HG03521 (cell line): ENCODE results near the gene SIRT6.
"Not testable (repeated sequence)": the region's sequence is repeated elsewhere in the genome, so short reads cannot be mapped to it uniquely, and the experiment has no call there.

Source experiments
- ATAC-seq: cut with Tn5 transposase; IDR thresholded peaks from one replicate; pipeline ENCODE4 v1.9.1; 2021; ENCODE audit warnings: mild to moderate bottlenecking, moderate library complexity; ENCODE audit not compliant: unreplicated experiment

Gene SIRT6

GRCh38 chr19:4175669-4175931 lies 6.8 kb downstream of the SIRT6 start:
- ATAC-seq = no peak

GRCh38 chr19:4174895-4175668 lies 7.3 kb downstream of the SIRT6 start:
- ATAC-seq = no peak

GRCh38 chr19:4174213-4174894 lies 8.0 kb downstream of the SIRT6 start:
- ATAC-seq = no peak

- no peak for ATAC-seq
Observed at GRCh38 chr19:4173479-4174212, 8.7 kb downstream of the SIRT6 start.

- no peak for ATAC-seq
Observed at GRCh38 chr19:4172861-4173473, 9.4 kb downstream of the SIRT6 start.

- ATAC-seq = no peak
Observed at GRCh38 chr19:4171676-4172075, 10.7 kb downstream of the SIRT6 start.

- ATAC-seq = no peak
Observed at GRCh38 chr19:4164262-4164661, 18.1 kb downstream of the SIRT6 start.

- ATAC-seq = no peak
Observed at GRCh38 chr19:4161415-4162077, 20.8 kb downstream of the SIRT6 start.

GRCh38 chr19:4157971-4158370 lies 24.4 kb downstream of the SIRT6 start:
- ATAC-seq = not testable (repeated sequence)

- ATAC-seq = no peak
Observed at GRCh38 chr19:4157164-4157563, 25.2 kb downstream of the SIRT6 start.

- ATAC-seq = no peak
Observed at GRCh38 chr19:4154571-4155312, 27.6 kb downstream of the SIRT6 start.

GRCh38 chr19:4152241-4152998 lies 29.9 kb downstream of the SIRT6 start:
- no peak for ATAC-seq

- ATAC-seq = no peak
Observed at GRCh38 chr19:4151623-4152022, 30.7 kb downstream of the SIRT6 start.

- ATAC-seq = no peak
Observed at GRCh38 chr19:4149518-4150288, 32.7 kb downstream of the SIRT6 start.

- ATAC-seq = no peak
Observed at GRCh38 chr19:4144666-4145249, 37.6 kb downstream of the SIRT6 start.

GRCh38 chr19:4142916-4143315 lies 39.4 kb downstream of the SIRT6 start:
- not testable (repeated sequence) for ATAC-seq

GRCh38 chr19:4140237-4140711 lies 42.1 kb downstream of the SIRT6 start:
- no peak for ATAC-seq

- no peak for ATAC-seq
Observed at GRCh38 chr19:4139614-4140236, 42.6 kb downstream of the SIRT6 start.
